Heart left ventricle (tissue), 13 donors: ENCODE measurements around the gene SYNJ1.

ENCODE experiments used
- POLR2A ChIP-seq, 2 donors: fragments of 450-650 bp; IDR thresholded peaks; one replicate each; pipeline ENCODE4 v1.6.1; 2017; ENCODE audit warnings: antibody characterized with exemption in 2 of 2, mild to moderate bottlenecking in 2 of 2, moderate library complexity in 2 of 2
- TF ChIP-seq, protein P1 (sequence below), 12 donors: fragments of 200-600 bp; sonication (generic) in 4 of 12; IDR thresholded peaks; one replicate each; pipeline versions ENCODE4 v1.5.0 to v1.8.0; 2018 to 2022; ENCODE audit warnings: antibody characterized with exemption in 12 of 12, mild to moderate bottlenecking in 5 of 12
- donor health status: ischemic (EF 13 %, LVEDD 7.1; RV severe dilation, severe dysfunction).
- donor health status: DM: no; HTN: yes; CAD: no.
- donor health status: DM: no; HTN: no; CAD: no.
- donor health status: ischemic (EF 25% LVEDD 6.9; RV normal size, moderate dysfunction).
- donor health status: ischemic (EF 25% LVEDD 5.7; RV mildly dilated, moderate dysfunction).
- donor health status: ischemic (EF 35%, LVEDD 5.7; RV mildly dilated, moderate dysfunction).
- donor health status: nonischemic (EF 11% LVEDD 7.7; RV severe dilation, severe dysfunction).
- donor health status: DM: yes; HTN: yes; CAD: no.
- donor health status: PGD.
- donor health status: ischemic (EF 29% LVEDD 5.4; RV normal size, mild dysfunction).
- donor health status: nonischemic (EF 23%, LVEDD 6.1; RV moderate dilation, normal function).

DNA sequence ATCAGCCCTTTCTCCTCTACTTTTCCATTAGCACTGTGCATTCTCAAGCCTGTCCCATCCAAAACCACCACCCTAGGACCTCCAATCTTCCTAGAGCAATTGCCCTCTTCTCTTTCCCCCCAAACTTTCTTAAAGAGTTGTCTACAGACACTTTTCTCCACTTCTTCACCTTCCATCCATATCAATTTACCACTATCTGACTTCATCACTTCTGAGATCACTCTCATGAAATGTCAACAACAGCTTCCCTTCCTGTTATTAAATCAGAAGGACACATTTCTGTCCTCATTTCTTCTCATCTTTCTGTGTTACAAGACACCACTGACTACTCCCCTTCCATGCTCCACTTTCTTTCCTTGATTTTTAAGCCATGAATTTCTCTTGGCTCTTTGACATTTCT, 79.6 kb downstream of the SYNJ1 start:
- TF ChIP-seq, protein P1, sequence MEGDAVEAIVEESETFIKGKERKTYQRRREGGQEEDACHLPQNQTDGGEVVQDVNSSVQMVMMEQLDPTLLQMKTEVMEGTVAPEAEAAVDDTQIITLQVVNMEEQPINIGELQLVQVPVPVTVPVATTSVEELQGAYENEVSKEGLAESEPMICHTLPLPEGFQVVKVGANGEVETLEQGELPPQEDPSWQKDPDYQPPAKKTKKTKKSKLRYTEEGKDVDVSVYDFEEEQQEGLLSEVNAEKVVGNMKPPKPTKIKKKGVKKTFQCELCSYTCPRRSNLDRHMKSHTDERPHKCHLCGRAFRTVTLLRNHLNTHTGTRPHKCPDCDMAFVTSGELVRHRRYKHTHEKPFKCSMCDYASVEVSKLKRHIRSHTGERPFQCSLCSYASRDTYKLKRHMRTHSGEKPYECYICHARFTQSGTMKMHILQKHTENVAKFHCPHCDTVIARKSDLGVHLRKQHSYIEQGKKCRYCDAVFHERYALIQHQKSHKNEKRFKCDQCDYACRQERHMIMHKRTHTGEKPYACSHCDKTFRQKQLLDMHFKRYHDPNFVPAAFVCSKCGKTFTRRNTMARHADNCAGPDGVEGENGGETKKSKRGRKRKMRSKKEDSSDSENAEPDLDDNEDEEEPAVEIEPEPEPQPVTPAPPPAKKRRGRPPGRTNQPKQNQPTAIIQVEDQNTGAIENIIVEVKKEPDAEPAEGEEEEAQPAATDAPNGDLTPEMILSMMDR (IDR thresholded peaks at IDR 0.05), result no peak
- TF ChIP-seq POLR2A (IDR thresholded peaks at IDR 0.05), result no peak
